MCF 10A (cell line): Measurements from ENCODE around the gene GIMAP5. TPM values are rescaled to one million over a fixed set of nuclear protein-coding genes. Genes with fewer than 3 reads are reported as not detected.

Source experiments
- BruUV-seq: library from RNA; stranded (reverse); fragments of 400-500 nt; replicated peaks from 2 replicates; lab custom pipeline; 2021; lab: Mats Ljungman, UMichigan
- CTCF ChIA-PET: fragments of 300-600 bp; sonication (Branson Sonifier 250); formaldehyde crosslinking; extraction: SDS; loops from one replicate; lab custom pipeline; 2021; ENCODE audit warnings: antibody characterized with exemption, inconsistent platforms; lab: Yijun Ruan, JAX
- POLR2A ChIA-PET: fragments of 300-600, 350-650 bp; sonication (Branson Sonifier 250); formaldehyde crosslinking; extraction: SDS; loops from one replicate; lab custom pipeline; 2020; ENCODE audit warnings: antibody characterized with exemption, inconsistent platforms; lab: Yijun Ruan, JAX
- DNase-seq: peaks from one replicate; pipeline ENCODE4 v3.0.0-alpha.2; 2018; ENCODE audit not compliant: unreplicated experiment
- H3K27ac Mint-ChIP-seq: one replicate; pipeline ENCODE4 v1.8.0; 2022; ENCODE audit warnings: mild to moderate bottlenecking, low read depth, mixed read lengths; ENCODE audit not compliant: unreplicated experiment
- H3K27me3 Mint-ChIP-seq: one replicate; pipeline ENCODE4 v1.8.0; 2022; ENCODE audit warnings: mixed read lengths; ENCODE audit not compliant: insufficient read depth, unreplicated experiment
- H3K36me3 Mint-ChIP-seq: one replicate; pipeline ENCODE4 v1.8.0; 2022; ENCODE audit warnings: mild to moderate bottlenecking, moderate library complexity, mixed read lengths; ENCODE audit not compliant: insufficient read depth, unreplicated experiment
- H3K4me1 Mint-ChIP-seq: one replicate; pipeline ENCODE4 v1.8.0; 2022; ENCODE audit warnings: mixed read lengths; ENCODE audit not compliant: insufficient read depth, unreplicated experiment
- H3K4me3 Mint-ChIP-seq: one replicate; pipeline ENCODE4 v1.8.0; 2022; ENCODE audit warnings: mild to moderate bottlenecking, moderate library complexity, mixed read lengths; ENCODE audit not compliant: unreplicated experiment
- H3K9me3 Mint-ChIP-seq: one replicate; pipeline ENCODE4 v1.8.0; 2022; ENCODE audit warnings: mixed read lengths; ENCODE audit not compliant: unreplicated experiment
- CTCF ChIP-seq: fragments of 200-600 bp; IDR thresholded peaks from one replicate; pipeline ENCODE4 v1.8.0; 2022; ENCODE audit warnings: antibody characterized with exemption, mild to moderate bottlenecking; ENCODE audit not compliant: unreplicated experiment
- intact Hi-C: fragments of 100-400 bp; cut with micrococcal nuclease; formaldehyde crosslinking; loops from 2 replicates; pipeline ENCODE4 v1.14.1; 2022
- total RNA-seq: library from RNA; stranded (reverse); gene quantifications from 2 replicates; pipeline ENCODE4 v1.2.3, GENCODE V29; 2022

GIMAP5 gene
- total RNA-seq, 1 experiment from 2014 or later: not detected

GRCh38 chr7:150787321-150788281 is 50.4 kb downstream of the GIMAP5 start:
- Mint-ChIP-seq H3K27me3 (peaks cover 42% of the 10 kb centered on the region), H3K27ac (no peak overlapping the region), H3K9me3 (no peaks in the 10 kb centered on the region), H3K4me1 (no peaks in the 10 kb centered on the region), H3K36me3 (no peaks in the 10 kb centered on the region), H3K4me3 (no peak overlapping the region)
- DNase-seq: no peak
- intact Hi-C loops: no loop called here
- no peak for TF ChIP-seq CTCF
- CTCF ChIA-PET: interaction anchor here (0.8 to 2.4 kb wide), 4 partner anchors 9 to 91 kb away, joined by 3 to 9 read pairs (median 4); no protein-coding TSS in a partner anchor
- POLR2A ChIA-PET: interaction anchor here (0.7 kb wide), 1 partner anchor 236 kb away, joined by 3 read pairs; no protein-coding TSS in a partner anchor
- BruUV-seq: no TSS peak

GRCh38 chr7:150788474-150789269 is 51.5 kb downstream of the GIMAP5 start:
- peaks cover 42% of the 10 kb centered on the region for H3K27me3 Mint-ChIP-seq
- TF ChIP-seq CTCF: no peak
- no peak overlapping the region for H3K4me3 Mint-ChIP-seq
- no peaks in the 10 kb centered on the region for H3K36me3 Mint-ChIP-seq
- H3K4me1 Mint-ChIP-seq: no peaks in the 10 kb centered on the region
- POLR2A ChIA-PET: no interaction called here
- intact Hi-C loops: no loop called here
- H3K27ac Mint-ChIP-seq: no peak overlapping the region
- no TSS peak for BruUV-seq
- H3K9me3 Mint-ChIP-seq: no peaks in the 10 kb centered on the region
- CTCF ChIA-PET: interaction anchor here (1.0 to 2.4 kb wide), 3 partner anchors 10 to 89 kb away, joined by 3 to 9 read pairs (median 5); no protein-coding TSS in a partner anchor
- no peak for DNase-seq

- POLR2A ChIA-PET: no interaction called here
- no peak overlapping the region for H3K27ac Mint-ChIP-seq
- no peaks in the 10 kb centered on the region for H3K4me1 Mint-ChIP-seq
Measured at GRCh38 chr7:150790416-150791075, 53.3 kb downstream of the GIMAP5 start.

More at GRCh38 chr7:150790416-150791075, 53.3 kb downstream of the GIMAP5 start:
- BruUV-seq: no TSS peak
- Mint-ChIP-seq H3K27me3 (peaks cover 38% of the 10 kb centered on the region), H3K4me3 (no peak overlapping the region), H3K36me3 (no peaks in the 10 kb centered on the region), H3K9me3 (no peaks in the 10 kb centered on the region)
- CTCF ChIA-PET: interaction anchor here (0.6 to 0.7 kb wide), 2 partner anchors 57 to 195 kb away, joined by 3 to 5 read pairs; no protein-coding TSS in a partner anchor
- no peak for TF ChIP-seq CTCF
- intact Hi-C loops: no loop called here
- DNase-seq: no peak
